ENCODE measurements around the gene TNIK.
"Not testable (repeated sequence)": the region's sequence is repeated elsewhere in the genome, so short reads cannot be mapped to it uniquely, and the experiment has no call there.

Gene TNIK

GRCh38 chr3:171304498-171304897 lies 155.7 kb downstream of the TNIK start:
- DNase-seq = not testable (repeated sequence)

- not testable (repeated sequence) for DNase-seq
Measured at GRCh38 chr3:171304017-171304416, 156.2 kb downstream of the TNIK start.

GRCh38 chr3:171301998-171302397 lies 158.2 kb downstream of the TNIK start:
- DNase-seq = no peak

DNA sequence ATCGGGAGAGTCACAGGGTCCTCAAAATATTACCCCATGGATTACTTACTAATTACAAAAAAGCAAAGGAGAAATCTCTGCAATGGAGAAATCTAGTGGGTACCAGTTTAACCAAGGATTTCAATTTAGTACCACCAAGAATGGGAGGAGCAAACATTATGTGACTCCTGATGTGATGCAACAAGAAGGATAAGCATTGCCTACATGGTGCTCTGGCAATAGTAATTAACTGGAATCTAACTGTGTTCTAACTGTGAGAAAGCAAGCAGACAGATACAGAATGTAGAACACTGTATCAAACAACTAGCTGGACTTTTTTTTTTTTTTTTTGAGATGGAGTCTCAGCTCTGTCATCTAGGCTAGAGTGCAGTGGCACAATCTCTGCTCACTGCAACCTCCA lies 159.2 kb downstream of the TNIK start:
- DNase-seq = no peak

- DNase-seq = no peak
Measured at GRCh38 chr3:171297951-171298350, 162.3 kb downstream of the TNIK start.

DNA sequence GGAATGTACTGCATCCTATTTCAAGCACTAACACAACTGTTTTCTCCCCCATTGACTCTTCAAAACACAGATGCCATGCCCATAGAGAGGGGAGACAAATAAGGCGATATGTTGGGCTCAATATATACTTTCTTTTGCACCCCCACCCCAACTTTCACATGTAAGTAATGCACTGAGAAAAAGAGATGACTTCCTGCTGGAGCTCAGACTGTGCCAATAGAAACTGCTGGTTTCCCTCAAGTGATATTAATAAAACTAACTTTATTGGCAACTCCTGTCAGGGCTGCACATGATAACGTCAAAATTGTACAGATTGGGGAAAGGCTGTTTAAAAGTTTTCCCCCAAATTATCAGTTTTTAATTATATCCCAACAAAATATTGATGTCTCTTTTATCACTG lies 163.0 kb downstream of the TNIK start:
- DNase-seq = no peak

- no peak for DNase-seq
Measured at GRCh38 chr3:171295484-171296373, 164.5 kb downstream of the TNIK start.

GRCh38 chr3:171293142-171293782 lies 166.9 kb downstream of the TNIK start:
- DNase-seq = no peak

GRCh38 chr3:171290680-171291079 lies 169.5 kb downstream of the TNIK start:
- no peak for DNase-seq

DNA sequence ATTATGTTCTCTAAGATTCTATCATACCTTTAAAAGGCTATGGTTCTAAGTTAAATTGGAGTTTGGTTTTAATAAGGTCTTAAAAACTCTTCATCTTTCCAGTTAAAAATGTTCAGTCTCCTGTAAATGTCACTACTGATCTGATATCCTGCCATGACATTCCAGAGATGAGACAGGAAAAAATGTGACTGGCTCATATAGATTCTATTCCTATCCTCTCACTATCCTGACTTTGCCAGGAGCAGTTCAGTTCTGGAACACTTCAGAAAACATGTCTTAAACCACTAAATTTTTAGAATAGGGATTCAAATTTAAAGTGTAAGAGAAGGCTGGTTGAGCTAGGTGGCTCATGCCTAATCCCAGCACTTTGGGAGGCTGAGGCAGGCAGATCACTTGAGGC lies 170.9 kb downstream of the TNIK start:
- no peak for DNase-seq

- not testable (repeated sequence) for DNase-seq
Measured at GRCh38 chr3:171287761-171288160, 172.4 kb downstream of the TNIK start.

GRCh38 chr3:171286580-171287249 lies 173.5 kb downstream of the TNIK start:
- no peak for DNase-seq

DNA sequence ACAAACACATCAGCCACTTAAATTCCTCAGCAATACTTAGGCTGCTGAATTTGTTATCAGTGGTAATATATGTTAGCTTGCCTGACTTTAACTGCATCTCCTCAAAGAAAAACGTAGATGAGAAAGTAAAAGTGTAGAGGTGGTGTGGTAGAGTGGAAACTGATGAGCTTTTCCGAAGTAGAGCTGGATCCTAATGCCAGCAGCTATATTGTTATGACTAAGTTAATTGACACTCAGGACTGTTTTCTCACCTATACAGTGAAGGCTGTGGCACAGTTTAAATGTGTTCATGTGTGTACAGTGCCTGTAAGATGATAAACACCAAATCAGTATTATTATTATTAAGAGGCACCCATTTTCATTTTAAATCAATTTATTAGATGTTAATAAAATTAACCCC lies 174.9 kb downstream of the TNIK start:
- DNase-seq = no peak

GRCh38 chr3:171284308-171285075 lies 175.7 kb downstream of the TNIK start:
- no peak for DNase-seq

GRCh38 chr3:171283848-171284222 lies 176.4 kb downstream of the TNIK start:
- DNase-seq = no peak

DNA sequence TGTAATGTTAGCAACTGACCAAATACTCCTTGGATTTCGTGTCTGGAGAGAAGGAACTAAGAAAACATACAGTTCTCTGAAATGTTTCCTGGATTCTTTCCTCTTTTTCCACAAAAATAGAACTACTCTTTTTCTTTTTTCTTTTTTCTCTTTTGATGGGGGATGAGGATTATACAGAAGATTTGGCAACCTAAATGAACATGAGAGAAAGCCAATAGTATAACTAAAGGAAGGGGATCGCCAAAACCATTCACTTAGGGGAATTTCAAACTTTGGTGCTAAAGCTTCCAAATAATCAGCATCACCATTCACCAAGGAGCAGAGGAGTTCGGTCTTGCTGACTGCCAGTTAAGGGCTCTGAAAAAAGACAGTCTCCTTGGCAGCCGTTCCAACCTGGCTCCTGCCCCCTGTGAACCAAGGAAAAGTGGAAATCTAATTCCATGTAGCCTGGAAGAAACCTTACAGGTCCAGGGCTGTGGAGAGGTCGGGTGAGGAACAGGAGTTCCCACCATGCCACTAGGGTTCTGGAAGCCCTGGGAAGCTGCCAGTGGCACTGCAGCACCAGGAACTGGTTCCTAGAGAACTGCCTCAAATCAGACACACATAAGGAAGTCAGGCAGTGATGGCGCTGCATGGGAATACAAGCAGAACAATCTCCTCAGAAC lies 176.9 kb downstream of the TNIK start:
- DNase-seq = no peak

DNA sequence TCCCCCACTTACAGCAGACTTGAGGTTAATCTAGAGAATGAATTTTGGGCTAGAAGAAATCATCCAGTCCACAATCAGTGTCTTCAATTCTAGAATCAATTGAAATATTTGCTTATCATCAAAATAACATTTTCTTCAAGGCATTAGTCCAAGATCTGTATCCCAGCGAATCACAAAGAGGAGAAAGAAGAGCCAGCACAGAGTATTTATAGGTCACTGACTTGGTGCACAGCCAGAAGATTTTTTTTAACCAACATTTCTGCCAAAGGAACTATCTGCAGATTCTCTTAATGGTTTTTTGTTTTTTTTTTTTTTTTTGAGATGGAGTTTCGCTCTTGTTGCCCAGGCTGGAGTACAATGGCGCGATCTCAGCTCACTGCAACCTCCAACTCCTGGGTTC lies 178.2 kb downstream of the TNIK start:
- DNase-seq = no peak

DNA sequence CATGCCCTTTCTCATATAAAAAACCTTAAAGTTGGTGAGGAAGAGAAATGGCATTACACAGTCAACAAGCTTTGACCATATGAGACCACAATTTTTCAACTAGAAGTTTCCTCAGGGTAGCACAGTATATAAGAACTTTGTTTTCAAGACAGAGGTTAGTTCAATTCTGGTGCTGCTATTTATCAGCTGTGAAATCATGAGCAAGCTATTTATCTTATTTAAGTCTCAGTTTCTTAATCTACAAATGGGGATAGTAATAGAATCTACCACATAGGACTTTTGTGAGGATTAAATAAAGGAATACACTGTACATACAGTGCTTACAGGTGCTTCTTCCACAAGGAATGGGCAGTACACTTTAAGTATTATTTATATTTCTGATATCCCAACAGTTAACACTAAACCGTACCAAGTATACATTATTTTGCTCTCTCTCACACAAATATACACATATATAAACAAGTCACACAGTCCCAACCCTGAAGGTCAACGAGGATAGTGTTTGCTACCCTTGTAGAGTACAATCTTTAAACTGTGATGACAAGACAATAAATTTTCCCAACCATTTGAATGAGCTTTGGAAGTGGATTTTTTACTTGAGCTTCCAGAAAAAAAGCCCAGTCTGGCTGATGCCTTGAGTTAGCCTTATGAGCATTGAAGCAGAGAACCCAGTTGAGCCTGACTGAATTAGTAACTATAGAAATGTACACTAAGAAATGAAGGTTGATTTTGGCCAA lies 178.8 kb downstream of the TNIK start:
- DNase-seq = no peak

GRCh38 chr3:171279972-171280371 lies 180.2 kb downstream of the TNIK start:
- no peak for DNase-seq

GRCh38 chr3:171278299-171278590 lies 182.0 kb downstream of the TNIK start:
- no peak for DNase-seq

GRCh38 chr3:171277456-171278298 lies 182.5 kb downstream of the TNIK start:
- no peak for DNase-seq

All from stimulated activated CD4-positive, alpha-beta T cell treated with anti-CD3 and anti-CD28 coated beads, Interleukin-4, amount 100 ng/mL, for 4 hours (primary cell).